Stimulated activated CD8-positive, alpha-beta memory T cell treated with anti-CD3 and anti-CD28 coated beads, Interleukin-4, amount 100 ng/mL, for 24 hours (primary cell): ENCODE data around the gene BMP8B.
A peak's percentile ranks its signal among the peaks of the same experiment; 100 is the strongest.

Source experiments
- DNase-seq: peaks from one replicate; pipeline ENCODE4 v3.0.0-alpha.2; 2020; ENCODE audit warnings: low read depth

BMP8B gene

DNA sequence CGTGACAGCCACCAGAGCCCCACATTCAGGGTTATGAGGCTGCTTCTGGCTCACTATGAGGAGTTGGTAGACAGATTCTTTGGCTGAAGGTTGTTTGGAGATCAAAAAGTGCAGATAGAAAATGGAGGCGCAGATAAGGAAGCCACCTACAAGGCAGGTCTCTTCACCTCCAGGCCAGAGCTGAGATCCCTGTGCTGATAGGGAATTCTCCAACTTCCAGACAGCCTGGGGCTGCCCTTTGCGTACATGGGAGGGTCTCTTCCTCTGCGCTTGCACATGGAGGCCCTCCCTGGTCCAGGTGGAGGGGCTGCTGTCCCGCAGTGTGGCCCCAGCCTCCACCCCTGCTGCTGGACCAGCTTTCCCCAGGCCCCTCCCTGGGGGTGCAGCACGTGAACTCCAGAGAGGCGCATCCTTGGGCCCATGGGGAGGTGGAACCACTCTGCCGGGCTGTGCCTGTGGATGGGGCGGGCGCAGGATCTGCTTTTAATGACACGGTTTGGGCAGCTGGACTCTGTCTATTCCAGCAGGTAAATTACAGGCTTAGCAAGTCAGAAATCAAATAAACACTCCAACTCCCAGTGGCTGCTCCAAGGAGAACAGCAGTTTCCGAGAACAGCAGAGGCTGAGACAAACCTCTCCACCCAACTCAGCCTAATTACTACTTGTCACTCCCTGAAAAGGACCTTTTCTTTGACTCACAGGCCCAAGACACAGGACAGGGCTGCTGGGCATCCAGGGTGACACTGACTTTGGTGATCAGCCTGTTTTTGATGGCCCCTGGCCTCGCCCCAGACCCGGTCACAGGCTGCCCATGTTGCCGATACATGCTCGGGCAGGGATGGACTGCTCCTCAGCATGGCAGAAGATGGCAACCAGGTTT is 29.9 kb downstream of the BMP8B start:
- DNase-seq: no peak

DNA sequence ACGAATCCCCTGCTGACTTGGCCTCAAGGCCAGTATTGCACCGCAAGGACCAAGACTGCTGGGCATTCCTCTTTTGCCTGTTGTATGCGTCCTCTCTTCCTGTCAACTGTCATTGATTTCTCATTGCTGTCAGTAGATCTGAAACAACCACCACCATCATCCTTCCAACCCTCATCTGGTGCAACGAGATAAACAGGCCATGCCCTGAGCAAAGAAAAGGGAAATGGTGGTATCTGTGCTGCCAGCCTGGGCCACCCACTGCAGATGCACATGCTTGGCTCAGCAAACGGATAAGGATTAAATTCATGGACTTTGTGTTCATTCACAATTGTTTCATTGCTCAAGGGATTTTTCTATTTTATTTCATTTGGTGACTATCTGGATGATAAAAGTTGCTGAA is 31.2 kb downstream of the BMP8B start:
- no peak for DNase-seq

DNA sequence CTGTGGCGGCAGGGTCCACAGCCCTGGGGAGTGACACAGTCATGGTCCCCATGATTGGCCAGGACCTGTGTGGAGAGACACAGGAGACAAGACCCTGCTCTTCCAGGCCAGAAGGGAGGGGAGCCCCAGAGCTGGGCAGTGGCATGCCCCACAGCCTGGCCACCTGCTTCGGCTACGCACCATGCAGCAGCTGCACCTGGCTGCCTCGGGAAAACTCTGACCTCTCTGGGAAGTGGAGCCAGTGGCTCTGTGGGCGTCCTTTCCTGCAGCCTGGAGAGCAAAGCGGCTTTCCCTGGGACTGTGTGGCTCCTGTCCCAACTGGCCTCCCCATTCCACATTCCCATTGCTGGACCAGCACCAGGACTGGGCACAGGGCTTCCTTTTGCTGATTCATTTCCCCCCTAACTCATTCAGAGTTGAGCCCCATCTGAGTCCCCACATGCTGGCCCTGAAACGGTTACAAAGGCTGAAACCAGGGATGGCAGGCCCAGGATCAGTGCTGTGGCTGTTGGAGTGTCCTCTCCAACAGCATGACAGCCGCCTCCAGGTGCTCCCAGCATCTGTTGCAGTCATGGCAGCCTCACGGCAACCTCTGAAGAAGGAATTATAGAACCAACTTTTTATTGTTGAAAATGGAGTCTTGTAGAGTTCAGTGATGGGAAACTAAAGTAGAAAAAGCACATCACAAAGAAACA is 32.6 kb downstream of the BMP8B start:
- DNase-seq: no peak

DNA sequence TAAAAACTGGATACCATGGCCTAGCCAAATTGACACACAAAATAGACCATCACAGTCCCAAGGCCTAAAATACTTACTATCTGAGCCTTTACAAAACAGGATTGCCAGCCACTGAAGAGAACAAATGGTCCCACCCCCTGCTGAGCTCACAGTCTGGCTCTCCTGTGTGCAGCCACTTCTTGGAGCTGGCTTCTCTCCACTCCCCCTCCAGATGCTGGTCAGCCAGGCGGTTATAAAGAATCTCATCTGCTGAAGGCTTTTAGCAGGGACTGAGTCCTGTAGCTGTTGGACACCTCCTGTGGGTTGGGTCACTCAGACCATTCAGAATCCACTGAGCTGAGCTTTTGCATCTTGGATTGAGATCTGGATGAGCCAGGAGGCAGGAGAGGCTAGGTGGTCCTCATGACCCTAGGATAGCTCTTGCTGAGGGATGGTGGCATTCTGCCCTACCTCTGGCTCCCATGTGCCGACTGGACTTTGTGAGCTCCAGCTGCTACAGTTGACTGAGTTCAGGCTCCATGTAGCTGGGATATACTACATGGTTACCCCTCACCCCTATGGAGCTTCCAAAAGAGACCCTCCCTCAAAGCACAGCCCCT is 33.7 kb downstream of the BMP8B start:
- no peak for DNase-seq

GRCh38 chr1:39754026-39754570 is 34.6 kb downstream of the BMP8B start:
- DNase-seq: no peak

- no peak for DNase-seq
These were observed 35.3 kb downstream of the BMP8B start for GRCh38 chr1:39753132-39754025.

DNA sequence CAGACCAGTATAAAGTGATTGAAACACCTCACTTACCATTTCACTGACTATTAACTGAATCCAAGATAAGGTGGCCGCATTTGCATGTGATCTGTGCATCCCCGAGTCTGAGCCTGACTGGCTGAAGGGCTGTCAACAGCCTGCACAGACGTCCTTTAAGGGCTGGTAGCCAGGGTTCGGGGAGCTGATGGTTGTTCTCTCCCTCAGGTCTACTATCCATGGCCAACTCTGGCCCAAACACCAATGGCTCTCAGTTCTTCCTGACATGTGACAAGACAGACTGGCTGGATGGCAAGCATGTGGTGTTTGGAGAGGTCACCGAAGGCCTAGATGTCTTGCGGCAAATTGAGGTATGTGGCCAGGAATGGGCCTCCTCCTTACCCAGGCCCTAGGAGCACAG is 36.0 kb downstream of the BMP8B start:
- no peak for DNase-seq

DNA sequence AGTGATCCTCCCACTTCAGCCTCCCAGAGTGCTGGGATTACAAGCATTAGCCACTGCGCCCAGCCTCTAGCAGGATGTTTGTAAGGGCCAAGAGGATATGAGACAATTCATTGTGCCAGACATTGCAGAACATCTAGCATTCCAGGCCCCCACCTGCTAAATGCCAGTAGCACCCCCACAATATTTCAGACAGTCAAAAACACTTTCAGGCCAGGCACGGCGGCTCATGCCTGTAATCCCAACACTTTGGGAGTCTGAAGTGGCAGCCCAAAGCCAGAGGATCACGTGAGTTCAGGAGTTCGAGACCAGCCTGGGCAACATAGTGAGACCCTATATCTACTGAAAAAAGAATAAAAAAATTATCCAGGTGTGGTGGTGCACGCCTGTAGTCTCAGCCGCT is 37.1 kb downstream of the BMP8B start:
- DNase-seq: no peak

DNA sequence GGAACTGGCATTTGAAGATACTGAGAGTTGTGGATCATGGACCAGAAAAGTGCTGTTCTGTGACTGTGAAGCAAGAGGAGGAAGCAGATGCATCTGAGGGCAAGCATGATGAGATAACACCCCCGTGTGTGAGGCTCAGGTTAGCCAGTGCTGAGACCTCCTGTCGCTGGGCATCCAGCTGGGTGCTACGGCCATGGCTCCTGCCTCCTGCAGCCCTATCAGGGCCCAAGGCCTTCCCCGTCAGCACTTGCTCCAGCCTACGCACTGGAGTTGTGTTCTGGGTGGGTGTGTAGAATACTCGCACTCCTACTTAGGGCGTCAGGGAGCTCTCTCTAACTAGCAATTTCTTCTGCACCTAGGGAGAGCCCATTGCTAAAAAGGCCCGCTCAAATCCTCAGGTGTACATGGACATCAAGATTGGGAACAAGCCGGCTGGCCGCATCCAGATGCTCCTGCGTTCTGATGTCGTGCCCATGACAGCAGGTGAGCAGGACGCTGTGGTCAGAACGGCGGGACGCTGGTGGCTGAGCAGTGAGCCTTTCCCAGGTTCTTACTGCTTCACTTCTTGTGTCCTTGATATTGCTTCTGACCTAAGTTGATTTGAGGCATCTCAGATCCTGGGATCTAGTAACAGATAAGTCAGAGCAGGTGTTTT is 43.5 kb downstream of the BMP8B start:
- DNase-seq: no peak

- peak; percentile 97 for DNase-seq
These were observed 49.9 kb downstream of the BMP8B start, which contains the start of gene PPIE for GRCh38 chr1:39738622-39739366. Gene PPIE (plus strand): TSS chr1:39738882. CDS start chr1:39738901, 19 bp downstream.

DNA sequence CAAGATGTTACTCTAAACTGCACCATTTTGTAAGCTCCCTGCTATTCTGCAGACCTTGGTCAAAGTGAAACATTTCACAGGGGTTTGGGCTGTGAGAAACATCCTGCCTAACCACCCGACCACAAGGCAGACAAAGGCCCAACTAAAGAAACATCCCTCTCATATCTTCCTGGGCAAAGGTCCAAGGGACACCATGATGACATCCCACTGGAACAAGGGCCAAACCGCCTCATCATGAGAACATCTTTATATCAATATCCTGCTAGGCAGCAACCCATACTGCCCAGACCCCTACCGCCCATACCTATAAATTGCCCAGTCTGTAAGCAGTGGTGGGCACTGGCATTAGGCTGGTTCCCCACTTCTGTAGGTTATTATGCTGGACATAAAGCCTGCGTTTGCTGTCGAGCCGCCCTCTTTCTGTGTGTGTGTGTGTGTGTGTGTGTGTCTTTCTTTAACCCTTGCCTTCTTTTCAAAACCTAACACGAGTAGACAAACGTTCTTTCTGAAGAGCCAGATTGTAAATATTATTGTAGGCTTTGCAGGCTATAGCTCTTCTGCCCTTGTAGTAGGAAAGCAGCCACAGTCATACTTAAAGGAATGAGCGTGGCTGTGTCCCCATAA is 51.0 kb downstream of the BMP8B start:
- no peak for DNase-seq

DNA sequence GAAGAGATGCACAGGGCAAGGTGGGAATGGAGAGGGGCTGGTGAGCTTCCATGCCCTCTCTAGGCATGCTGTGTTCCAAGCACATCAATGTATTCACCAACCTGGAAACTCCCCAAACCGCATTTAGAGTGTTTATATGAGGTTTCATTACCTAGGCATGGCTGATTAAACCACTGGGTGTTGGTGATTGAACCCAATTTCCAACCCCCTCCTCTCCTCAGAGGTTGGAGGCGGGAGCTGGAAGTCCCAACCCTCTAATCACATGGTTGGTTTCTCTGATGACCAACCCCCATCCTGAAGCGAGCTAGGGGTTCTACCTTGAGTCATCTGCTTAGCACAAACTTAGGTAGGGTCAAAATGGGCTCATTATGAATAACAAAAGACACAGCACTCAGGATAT is 52.9 kb downstream of the BMP8B start:
- DNase-seq: no peak

GRCh38 chr1:39733161-39733560 is 55.5 kb downstream of the BMP8B start:
- DNase-seq: no peak

DNA sequence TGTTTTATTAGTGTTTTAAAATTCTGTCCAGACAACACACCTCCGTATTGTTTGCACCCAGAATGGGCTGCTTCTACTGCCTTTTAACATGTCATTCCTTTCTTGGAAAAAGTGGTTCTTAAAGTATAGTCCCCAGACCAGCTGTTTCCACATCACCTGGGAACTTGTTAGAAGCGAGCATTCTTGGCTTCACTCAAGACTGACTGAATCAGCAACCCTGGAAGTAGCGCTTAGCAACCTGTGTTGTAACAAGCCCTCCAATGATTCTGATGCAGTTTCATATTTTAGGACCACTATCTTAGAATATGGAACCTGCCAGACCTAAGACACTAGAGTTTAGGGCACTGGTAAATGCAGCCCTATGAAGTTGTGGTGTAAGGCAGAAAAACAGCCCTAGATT is 55.9 kb downstream of the BMP8B start:
- no peak for DNase-seq

DNA sequence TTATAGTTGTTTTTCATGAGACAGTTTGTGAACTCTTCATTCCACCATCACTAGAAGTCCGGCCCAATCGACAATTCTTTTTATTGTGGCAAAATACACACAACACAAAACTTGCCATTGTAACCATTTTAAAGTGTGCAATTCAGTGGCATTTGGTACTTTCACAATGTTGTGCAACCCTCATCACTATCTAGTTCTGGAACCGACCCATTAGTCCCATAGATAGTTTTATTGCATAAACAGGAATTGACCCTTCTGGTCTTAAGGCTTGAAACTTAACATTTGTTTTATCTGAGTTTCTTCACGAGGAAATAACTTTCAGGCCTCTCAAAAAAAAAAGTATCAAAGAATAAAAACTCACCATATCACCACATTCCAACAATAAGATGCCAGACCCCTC is 58.8 kb downstream of the BMP8B start:
- no peak for DNase-seq

DNA sequence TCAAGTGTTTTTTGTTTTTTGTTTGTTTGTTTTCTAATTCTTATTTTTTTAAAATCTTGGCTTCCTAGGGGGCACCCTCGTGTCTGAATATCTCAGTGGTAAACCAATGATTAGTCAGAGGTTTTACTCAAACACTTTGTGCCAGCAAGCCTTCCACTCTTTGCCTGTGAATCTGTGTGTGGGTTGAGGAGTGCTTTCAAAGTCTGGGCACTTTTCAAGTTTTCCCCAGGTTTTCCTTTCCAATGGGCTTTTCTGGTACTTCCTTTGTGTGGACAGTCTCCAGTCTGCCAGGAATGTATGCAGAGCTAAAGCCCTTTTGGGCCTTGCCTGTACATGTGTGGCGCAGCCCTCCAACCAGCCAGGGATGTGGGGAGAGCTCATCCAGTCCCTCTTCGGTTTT is 59.6 kb downstream of the BMP8B start:
- no peak for DNase-seq

- DNase-seq: no peak
These were observed 60.7 kb downstream of the BMP8B start for GRCh38 chr1:39727932-39728317.

- DNase-seq: no peak
These were observed 61.3 kb downstream of the BMP8B start for GRCh38 chr1:39727221-39727931.

- DNase-seq: no peak
These were observed 62.1 kb downstream of the BMP8B start for GRCh38 chr1:39726600-39726999.
